ENCODE results near the gene CAP2.

Gene CAP2

GRCh38 chr6:17485181-17485580, 91.8 kb downstream of the CAP2 start:
- DNase-seq (ENCODE audit: low read depth), result no peak
- no peak overlapping the region for H3K4me3 ChIP-seq (ENCODE audit: low read depth, low read length)
- TF ChIP-seq, protein P1, sequence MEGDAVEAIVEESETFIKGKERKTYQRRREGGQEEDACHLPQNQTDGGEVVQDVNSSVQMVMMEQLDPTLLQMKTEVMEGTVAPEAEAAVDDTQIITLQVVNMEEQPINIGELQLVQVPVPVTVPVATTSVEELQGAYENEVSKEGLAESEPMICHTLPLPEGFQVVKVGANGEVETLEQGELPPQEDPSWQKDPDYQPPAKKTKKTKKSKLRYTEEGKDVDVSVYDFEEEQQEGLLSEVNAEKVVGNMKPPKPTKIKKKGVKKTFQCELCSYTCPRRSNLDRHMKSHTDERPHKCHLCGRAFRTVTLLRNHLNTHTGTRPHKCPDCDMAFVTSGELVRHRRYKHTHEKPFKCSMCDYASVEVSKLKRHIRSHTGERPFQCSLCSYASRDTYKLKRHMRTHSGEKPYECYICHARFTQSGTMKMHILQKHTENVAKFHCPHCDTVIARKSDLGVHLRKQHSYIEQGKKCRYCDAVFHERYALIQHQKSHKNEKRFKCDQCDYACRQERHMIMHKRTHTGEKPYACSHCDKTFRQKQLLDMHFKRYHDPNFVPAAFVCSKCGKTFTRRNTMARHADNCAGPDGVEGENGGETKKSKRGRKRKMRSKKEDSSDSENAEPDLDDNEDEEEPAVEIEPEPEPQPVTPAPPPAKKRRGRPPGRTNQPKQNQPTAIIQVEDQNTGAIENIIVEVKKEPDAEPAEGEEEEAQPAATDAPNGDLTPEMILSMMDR (IDR thresholded peaks at IDR 0.05; ENCODE audit: low read depth, low read length, missing control alignments), result no peak
- in situ Hi-C loops (cut with HindIII; ENCODE audit: low sequenced_read_pairs), result no loop called here

DNA sequence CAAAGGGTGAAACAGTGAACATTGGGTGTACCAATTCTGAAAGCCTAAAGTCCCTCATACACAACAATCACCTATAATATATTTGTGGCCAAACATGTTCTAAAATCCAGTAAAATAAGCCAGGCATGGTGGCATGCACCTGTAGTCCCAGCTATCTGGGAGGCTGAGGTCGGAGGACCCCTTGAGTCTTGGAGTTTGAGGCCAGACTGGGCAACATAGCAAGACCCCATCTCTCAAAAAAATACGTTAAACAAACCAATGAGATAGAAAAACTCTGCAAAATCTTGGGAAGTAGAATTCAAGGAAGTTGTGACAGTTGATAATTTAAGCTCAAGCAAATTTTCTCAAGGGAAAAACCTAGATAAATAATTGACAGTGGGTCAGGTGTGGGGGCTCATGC, 92.6 kb downstream of the CAP2 start:
- in situ Hi-C loops (cut with HindIII; ENCODE audit: low sequenced_read_pairs), result no loop called here
- DNase-seq (ENCODE audit: low read depth), result no peak
- H3K4me3 ChIP-seq (ENCODE audit: low read depth, low read length), result no peak overlapping the region
- TF ChIP-seq, protein P1 (IDR thresholded peaks at IDR 0.05; ENCODE audit: low read depth, low read length, missing control alignments), result no peak

GRCh38 chr6:17486680-17487079, 93.3 kb downstream of the CAP2 start:
- TF ChIP-seq, protein P1 (IDR thresholded peaks at IDR 0.05; ENCODE audit: low read depth, low read length, missing control alignments), result no peak
- in situ Hi-C loops (cut with HindIII; ENCODE audit: low sequenced_read_pairs), result no loop called here
- no peak for DNase-seq (ENCODE audit: low read depth)
- no peak overlapping the region for H3K4me3 ChIP-seq (ENCODE audit: low read depth, low read length)

DNA sequence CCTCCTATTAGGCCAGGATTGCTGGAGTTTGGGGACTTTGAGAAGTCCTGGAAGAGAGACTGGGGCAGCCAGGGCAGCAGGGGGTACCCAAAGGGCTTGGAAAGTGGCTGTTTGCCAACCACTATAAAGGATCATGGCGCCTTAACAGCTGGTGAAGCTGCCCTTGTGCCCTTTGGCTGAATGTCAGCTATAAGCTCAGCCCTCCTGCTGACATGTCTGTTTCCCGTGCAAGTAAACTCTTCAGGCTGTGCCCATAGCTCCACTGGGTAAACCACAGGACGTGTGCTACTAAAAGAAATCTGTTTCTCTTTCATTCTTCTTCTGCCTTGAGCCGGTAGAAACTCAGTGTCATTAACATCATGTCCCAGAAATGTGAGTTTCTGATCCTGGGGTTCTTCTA, 97.3 kb downstream of the CAP2 start:
- in situ Hi-C loops (cut with HindIII; ENCODE audit: low sequenced_read_pairs), result no loop called here
- no peak overlapping the region for H3K4me3 ChIP-seq (ENCODE audit: low read depth, low read length)
- no peak for DNase-seq (ENCODE audit: low read depth)
- TF ChIP-seq, protein P1 (IDR thresholded peaks at IDR 0.05; ENCODE audit: low read depth, low read length, missing control alignments), result no peak

GRCh38 chr6:17491416-17492142, 98.2 kb downstream of the CAP2 start:
- H3K4me3 ChIP-seq (ENCODE audit: low read depth, low read length), result no peak overlapping the region
- TF ChIP-seq, protein P1 (IDR thresholded peaks at IDR 0.05; ENCODE audit: low read depth, low read length, missing control alignments), result no peak
- no peak for DNase-seq (ENCODE audit: low read depth)
- in situ Hi-C loops (cut with HindIII; ENCODE audit: low sequenced_read_pairs), result no loop called here

DNA sequence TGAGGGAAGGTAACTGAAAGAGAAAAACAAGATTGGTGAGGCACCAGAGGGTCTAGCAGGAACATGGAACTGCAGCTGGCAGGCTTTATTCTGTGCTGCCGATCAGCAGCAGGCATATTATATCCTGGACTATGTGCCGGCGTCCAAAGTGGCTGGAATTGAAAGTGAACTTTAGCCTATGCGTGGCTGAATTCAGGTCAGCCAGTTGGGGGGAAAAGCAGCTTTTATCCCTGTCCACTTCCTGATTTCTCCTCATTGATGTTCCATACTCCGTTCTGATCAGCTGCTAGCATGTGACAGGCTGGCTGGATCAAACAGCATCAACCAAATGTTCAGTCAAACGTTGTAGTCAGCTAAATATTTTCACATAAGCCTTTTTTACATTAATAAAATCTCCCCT, 99.0 kb downstream of the CAP2 start:
- DNase-seq (ENCODE audit: low read depth), result no peak
- TF ChIP-seq, protein P1 (IDR thresholded peaks at IDR 0.05; ENCODE audit: low read depth, low read length, missing control alignments), result no peak
- H3K4me3 ChIP-seq (ENCODE audit: low read depth, low read length), result no peak overlapping the region
- in situ Hi-C loops (cut with HindIII; ENCODE audit: low sequenced_read_pairs), result no loop called here
